ENCODE measurements around the gene FCER2.

DNA sequence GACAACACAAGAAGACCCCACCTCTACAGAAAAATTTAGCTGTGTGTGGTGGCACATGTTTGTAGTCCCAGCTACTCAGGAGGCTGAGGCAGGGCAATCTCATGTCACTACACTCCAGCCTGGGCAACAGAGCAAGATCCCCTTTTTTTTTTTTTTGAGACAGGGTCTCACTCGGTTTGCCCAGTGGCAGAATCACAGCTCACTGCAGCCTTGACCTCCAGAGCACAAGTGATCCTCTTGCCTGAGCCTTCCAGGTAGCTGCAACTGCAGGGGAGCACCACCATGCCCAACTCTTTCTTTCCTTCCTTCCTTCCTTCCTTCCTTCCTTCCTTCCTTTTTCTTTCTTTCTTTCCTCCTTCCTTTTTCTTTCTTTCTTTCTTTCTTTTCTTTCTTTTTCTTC, 34.2 kb upstream of the FCER2 start:
- no peak for TF ChIP-seq GABPA (IDR thresholded peaks at IDR 0.05 in 1 of 2, conservative IDR thresholded peaks at IDR 0.05 in 1 of 2)
- no peak for TF ChIP-seq REST (IDR thresholded peaks at IDR 0.05)
- TF ChIP-seq, protein P1, sequence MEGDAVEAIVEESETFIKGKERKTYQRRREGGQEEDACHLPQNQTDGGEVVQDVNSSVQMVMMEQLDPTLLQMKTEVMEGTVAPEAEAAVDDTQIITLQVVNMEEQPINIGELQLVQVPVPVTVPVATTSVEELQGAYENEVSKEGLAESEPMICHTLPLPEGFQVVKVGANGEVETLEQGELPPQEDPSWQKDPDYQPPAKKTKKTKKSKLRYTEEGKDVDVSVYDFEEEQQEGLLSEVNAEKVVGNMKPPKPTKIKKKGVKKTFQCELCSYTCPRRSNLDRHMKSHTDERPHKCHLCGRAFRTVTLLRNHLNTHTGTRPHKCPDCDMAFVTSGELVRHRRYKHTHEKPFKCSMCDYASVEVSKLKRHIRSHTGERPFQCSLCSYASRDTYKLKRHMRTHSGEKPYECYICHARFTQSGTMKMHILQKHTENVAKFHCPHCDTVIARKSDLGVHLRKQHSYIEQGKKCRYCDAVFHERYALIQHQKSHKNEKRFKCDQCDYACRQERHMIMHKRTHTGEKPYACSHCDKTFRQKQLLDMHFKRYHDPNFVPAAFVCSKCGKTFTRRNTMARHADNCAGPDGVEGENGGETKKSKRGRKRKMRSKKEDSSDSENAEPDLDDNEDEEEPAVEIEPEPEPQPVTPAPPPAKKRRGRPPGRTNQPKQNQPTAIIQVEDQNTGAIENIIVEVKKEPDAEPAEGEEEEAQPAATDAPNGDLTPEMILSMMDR (IDR thresholded peaks at IDR 0.05; ENCODE audit: low read depth, low read length, missing input control), result no peak
- TF ChIP-seq FOXA1 (IDR thresholded peaks at IDR 0.05), result no peak

All from liver (tissue), 3 donors.